HG02678 (cell line): Measurements from ENCODE around the gene C1QA.
"Not testable (repeated sequence)": the region's sequence is repeated elsewhere in the genome, so short reads cannot be mapped to it uniquely, and the experiment has no call there.

ENCODE experiments used
- ATAC-seq: cut with Tn5 transposase; IDR thresholded peaks from one replicate; pipeline ENCODE4 v1.9.1; 2021; ENCODE audit warnings: mild to moderate bottlenecking, moderate library complexity; ENCODE audit not compliant: unreplicated experiment

C1QA gene

DNA sequence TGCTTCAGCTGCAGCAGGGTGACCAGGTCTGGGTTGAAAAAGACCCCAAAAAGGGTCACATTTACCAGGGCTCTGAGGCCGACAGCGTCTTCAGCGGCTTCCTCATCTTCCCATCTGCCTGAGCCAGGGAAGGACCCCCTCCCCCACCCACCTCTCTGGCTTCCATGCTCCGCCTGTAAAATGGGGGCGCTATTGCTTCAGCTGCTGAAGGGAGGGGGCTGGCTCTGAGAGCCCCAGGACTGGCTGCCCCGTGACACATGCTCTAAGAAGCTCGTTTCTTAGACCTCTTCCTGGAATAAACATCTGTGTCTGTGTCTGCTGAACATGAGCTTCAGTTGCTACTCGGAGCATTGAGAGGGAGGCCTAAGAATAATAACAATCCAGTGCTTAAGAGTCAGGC lies 2.9 kb downstream of the C1QA start:
- ATAC-seq = no peak

DNA sequence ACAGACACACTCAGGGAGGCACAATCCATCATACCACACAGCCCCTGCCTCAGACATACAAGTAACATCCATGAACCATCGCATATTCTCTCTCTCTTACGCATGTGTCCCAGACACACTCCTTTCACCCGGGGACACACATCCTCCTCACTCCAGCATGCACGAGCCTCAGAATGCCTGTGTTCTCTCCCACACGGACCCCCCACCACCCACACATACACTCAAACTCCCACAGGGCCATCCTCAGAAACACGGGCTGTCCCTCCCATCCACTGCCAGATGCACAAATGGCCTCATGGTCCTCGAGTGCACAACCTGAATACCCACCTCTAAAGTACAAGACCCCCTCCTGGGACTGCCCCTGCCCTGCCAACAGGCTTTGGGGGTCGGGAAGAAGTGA lies 4.8 kb downstream of the C1QA start:
- no peak for ATAC-seq

DNA sequence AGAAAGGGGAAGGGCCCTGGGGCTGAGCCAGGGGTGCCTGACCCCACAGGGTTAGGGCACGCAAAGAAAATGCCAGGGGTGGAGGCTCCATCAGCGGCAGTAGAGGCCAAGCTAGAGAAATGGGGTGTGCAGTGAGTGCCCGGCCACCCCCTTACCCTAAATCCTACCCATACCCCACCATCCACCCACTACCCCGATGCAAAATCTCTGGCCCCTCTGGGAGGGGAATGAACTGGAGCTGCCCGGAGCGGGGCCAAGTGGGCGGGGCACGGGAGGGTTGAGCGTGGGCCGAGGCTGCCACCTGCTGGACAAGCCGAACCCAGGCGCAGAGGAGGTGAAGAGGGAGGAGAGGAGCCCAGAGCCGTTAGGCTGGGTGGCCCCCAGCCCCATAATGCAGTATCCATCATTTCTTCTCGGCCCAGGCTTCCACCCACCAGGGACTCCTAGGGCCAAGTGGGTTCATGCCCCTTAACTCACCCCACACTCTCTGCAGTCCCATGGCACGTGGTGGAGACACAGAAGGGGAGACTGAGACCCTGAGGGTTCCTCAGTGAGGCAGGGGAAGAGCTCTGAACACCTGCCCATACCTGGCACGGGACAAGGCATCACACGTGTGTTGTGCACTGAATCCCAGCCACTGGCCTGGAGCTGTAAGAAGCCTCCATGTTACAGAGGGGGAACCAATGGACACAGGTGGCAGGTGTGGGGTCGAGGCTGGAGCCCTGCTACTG lies 5.6 kb downstream of the C1QA start:
- ATAC-seq = no peak

DNA sequence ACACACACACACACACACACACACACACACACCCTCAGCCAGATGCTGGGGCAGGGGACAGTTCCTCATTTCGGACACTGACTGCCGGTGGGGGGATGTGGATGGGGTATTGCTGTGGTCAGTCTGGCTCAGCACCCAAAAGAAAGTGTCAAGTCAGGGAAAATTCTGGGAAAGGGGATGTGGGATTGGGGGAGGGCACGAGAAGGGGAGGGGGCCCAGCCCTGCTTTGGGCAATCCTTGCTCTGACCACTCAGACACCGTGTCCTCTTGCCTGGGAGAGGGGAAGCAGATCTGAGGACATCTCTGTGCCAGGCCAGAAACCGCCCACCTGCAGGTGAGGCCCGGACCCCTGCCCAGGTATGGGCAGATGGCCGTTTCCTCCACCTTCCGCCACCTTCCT lies 7.0 kb downstream of the C1QA start, which contains the start of gene C1QC:
C1QC (plus strand) TSS at position 253 of the 400 bp plus-strand sequence. CDS start 391 bp downstream, outside the sequence.
- no peak for ATAC-seq

DNA sequence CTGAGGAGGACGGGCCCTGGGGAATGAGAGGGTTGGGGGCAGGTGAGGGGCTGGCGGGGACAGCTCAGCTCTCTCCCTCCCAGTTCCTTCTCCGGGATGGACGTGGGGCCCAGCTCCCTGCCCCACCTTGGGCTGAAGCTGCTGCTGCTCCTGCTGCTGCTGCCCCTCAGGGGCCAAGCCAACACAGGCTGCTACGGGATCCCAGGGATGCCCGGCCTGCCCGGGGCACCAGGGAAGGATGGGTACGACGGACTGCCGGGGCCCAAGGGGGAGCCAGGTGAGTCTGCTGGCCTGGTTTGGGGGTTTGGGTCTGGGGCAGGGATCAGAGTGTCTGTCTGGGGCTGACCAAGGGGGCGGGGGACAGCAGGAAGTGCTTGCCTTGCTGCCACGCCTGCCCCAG lies 7.5 kb downstream of the C1QA start:
- no peak for ATAC-seq

DNA sequence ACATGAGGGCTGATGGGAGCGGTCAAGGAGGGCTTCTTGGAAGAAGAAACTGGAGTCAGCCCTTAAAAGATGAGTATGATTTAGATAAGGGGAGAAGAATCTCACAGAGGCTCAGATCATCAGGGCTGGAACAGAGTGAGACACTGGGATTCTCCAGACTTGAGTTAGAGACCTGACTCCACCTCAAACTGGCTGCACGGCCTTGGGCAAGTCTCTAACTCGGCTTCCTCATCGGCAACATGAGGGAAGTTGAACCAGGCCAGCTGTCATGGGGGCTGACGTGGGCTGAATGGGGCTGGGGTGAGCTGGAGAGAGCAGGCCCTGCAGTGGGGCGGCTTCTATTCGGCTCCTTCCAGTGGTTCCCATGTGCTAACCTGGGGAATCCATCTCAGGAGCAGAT lies 9.5 kb downstream of the C1QA start:
- no peak for ATAC-seq

DNA sequence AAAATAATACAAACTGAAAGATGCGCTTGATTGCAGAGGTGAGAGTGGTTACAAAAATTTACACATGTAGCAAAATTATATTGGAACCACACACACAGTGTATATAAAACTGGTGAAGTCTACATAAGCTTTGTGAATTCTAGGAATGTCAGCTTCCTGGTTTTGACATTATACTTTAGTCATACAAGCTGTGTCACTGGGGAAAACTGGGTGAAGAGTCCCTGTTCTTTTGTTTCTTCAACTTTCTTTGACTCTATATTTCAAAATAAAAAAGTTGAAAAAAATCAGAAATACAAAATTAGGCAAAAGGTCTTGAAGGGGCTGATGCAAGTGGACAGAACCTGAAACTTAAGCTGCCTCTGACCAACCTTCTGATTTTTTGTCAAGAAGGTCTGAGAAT lies 10.0 kb downstream of the C1QA start:
- no peak for ATAC-seq

DNA sequence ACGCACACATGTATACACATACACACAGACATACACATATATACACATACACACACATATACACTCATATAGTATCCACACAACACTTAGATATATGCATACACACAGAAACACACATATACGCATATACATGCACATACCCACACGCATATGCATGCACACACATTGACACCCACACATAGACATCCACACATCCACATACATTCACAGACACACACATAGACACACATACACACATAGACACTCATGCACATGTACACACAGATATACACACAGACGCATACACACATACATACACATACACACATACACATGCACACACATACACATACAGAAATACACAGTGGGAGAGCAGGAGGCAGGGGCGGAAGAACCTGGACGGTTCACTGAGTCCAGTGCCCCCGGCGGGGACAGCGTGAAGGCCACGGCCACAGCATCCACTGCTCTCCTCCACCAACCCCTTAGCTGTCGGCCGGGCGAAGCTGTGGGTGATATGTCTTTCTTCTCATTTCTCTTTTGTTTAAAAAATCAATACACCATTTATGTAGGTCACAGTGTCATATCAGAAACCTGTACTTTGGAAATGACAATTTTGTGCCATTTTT lies 13.8 kb downstream of the C1QA start:
- ATAC-seq = no peak

DNA sequence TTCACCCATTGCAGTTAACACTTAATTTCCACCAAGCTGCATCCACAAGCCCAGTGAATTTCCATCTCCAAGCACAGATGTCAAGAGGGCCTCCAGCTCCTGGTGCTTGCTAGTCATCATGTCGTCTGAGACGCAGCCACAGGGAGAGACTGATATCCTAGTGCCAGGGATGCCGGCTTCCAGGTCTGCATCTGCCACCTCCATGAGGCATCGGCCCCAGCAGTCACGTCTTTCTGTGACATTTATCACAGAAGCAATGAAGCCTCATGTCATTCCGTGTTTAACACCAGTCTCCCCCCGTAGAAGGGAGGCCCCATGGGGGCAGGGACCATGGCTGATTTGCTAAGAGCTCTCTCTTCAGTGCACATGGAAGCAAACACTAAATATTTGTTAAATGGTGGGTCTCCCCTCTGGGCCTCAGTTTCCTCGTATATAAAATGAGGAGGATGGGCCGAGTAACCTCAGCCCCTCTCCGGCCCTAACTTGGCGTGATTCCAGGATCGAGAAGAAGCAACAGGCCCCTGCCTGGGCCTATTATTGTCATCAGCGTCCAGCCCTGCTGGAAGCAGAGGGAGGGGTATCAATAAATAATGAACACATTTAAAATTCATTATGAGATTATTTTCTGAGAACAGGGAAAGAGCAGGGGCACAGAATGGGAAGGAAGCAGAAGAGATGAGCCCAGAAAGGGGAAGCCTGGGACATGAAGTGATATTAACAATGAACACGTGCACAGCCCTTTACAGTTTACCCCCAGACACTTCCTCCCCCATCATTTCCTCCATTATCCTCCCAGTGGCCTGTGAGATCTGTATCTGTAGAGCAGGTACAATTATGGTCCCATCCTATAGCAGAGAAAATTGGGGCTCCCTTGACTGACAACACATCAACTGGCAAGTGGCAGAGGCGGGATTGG lies 15.8 kb downstream of the C1QA start:
- ATAC-seq = no peak

DNA sequence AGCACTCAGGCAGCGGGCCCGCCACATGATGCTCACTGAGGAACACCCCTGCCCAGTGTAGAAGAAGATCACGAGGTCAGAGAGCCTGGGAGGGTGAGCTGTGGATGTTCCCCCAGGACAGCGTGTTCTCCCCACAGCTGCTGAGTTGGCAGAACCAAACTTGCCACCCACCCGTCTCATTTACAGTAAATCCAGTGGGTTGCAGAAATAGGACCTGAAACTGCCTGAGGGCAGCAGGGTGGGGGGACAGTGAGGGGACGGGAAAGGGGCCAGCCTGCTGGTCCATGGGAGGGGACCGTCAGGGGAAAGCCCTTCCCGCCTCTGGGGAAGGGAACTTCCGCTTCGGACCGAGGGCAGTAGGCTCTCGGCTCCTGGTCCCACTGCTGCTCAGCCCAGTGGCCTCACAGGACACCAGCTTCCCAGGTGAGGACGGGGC lies 16.5 kb downstream of the C1QA start, which contains the start of gene C1QB:
C1QB (plus strand) TSS at position 356 of the 436 bp plus-strand sequence. CDS start 6,227 bp downstream, outside the sequence.
- no peak for ATAC-seq

DNA sequence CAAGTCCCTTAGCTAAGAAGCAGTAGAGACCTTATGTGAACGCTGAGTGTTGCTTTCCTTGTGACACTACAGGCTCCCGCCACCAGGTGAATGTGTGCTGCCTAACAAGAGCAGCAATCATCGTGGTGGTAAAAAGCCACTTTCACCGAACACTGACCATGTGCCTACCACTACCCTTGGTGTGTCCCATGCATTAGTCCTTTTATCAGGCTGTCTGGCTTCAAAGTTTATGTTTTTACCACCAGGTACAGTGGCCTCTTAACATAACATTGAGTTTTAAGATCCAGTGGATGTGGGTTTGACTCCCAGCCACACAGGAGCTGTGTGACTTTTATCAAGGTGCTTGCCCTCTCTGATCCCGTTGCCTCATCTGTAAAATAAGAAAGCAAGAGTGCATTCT lies 18.3 kb downstream of the C1QA start:
- ATAC-seq = no peak

DNA sequence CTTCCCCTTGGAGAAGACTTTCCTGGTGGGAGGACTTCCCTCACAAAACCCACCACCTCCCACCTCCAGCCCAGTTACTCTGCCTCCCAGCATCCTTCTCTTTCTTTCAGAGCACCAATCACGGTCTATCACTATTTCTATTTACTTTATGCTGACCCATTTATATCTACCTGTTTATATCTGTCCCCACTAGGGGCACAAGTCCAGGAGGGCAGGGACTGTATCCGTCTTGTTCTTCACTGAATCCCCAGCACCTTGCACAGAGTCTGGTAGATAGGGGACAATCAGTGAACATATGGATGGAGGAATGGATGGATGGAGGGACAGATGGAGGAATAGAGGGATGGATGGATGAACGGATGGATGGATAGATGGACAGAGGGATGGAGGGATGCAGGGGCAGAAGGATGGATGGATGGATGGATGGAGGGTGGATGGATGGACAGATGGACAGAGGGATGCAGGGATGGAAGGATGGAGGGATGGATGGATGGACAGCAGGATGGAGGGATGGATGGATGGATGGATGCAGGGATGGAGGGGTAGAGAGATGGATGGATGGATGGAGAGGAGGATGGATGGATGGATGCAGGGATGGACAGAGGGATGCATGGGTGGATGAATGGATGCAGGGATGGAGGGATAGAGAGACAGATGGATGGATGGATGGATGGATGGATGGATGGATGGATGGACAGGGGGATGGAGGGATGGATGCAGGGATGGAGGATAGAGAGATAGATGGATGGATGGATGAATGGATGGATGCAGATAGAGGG lies 22.1 kb downstream of the C1QA start:
- no peak for ATAC-seq

DNA sequence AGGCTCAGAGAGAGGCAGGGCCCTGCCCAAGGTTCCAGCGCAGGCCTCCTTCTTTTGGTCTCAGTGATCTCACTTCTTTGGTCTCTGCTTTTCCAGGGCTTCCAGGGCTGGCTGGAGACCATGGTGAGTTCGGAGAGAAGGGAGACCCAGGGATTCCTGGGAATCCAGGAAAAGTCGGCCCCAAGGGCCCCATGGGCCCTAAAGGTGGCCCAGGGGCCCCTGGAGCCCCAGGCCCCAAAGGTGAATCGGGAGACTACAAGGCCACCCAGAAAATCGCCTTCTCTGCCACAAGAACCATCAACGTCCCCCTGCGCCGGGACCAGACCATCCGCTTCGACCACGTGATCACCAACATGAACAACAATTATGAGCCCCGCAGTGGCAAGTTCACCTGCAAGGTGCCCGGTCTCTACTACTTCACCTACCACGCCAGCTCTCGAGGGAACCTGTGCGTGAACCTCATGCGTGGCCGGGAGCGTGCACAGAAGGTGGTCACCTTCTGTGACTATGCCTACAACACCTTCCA lies 24.4 kb downstream of the C1QA start:
- ATAC-seq = no peak

DNA sequence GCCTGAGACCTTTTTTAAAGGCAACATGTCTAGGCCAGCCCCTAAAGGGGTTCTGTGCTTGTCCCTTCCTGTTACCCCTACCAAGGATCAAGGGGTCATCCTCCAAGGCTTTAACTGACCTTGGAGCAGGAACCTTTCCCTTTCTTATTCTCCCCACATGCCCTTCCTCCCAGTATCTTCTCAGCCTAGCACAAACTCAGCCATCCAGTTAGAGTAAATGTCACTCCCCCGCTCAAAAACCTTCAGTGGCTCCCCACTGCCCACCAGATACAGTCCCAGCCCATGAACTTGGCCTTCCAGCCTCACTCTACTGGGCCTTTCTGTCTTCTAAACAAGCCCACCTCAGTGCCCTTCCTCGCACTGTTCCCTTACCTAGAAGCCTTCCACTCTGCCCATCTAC lies 25.5 kb downstream of the C1QA start:
- no peak for ATAC-seq

DNA sequence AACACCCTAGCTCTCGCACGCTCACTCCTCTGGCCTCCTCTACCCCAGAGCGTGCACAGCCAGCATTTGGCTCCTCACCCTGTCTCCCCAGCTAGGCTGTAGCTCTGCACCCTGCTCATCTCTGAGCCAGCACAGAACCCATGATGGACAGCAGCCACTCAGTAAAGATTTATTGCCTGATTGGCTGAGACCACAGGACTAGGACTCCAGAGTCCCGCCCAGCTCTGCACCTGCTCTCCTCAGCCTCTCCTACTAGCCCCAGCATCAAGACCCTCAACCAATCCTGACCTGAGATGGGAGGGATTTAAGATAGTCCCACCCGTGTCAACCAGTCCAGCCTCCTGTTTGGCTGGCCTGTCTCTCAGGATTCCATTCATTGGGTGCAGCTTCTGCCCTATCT lies 25.9 kb downstream of the C1QA start:
- ATAC-seq = no peak

DNA sequence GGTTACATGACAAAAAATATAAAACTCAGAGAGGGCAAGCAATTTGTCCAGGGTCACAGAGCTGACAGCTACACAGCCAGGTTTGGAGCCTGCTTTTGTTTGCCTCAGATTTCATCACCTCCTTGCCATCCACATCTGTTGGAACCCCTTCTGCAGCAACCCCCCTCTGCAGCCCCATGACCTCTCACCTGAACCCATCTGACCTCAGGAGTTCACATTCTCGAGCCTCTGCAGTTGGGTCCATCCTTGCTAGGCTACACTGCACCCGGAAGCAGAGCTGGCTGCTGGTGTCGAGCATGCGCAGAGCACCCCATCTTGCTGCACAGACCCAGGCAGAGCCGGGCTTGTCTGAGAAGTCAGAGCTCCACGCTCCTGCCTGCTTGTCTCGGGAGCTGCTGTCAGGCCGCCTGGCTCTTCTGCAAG lies 26.6 kb downstream of the C1QA start:
- no peak for ATAC-seq

DNA sequence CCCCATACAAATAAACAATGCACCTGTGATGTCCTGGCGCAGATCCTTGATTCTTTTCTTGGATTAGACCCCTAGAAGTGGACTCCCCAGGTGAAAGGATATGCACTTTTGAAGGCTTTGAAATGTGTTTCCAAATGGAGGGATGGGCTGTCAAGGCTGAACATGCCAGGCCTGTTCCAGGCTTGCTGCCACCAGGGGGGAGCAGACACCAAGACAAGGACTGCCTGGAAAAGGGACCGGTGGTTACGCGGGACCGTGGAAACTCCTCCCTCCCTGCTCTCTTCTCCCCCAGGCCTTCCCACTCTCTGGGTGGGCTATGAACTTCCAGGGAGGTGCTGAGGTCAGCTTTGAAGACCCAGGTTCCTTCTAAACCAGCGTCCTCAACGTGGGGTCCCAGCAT lies 29.3 kb downstream of the C1QA start:
- no peak for ATAC-seq

DNA sequence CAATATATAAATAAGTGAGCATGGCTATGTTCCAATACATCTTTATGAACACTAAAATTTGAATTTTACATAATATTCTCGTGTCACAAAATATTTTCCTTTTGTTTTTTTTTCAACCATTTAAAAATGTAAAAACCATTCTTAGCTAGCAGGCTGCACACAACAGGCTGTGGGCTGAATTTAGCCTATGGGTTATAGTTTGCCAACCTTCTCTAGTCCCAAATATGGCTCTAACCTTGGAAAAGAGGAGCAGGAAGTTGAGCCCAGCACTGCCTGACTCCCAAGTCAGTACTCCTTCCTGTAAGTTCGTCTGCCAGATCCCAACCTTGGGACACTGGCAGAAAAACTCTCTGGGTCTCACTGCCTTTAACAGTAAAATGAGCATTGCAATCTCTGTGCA lies 30.0 kb downstream of the C1QA start:
- no peak for ATAC-seq

DNA sequence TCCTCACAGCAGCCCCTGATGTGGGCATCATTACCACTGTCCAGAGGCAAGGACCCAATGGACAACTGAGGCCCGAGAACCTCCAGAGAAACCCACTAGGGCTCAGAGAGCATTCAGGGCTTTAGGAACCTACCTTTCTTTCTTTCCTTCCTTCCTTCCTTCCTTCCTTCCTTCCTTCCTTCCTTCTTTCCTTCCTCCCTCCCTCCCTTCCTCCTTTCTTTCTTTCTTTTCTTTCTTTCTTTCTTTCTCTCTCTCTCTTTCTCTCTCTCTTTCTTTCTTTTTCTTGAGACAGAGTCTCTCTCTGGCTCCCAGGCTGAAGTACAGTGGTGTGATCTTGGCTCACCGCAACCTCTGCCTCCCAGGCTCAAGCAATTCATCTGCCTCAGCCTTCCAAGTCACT lies 32.4 kb downstream of the C1QA start:
- not testable (repeated sequence) for ATAC-seq

DNA sequence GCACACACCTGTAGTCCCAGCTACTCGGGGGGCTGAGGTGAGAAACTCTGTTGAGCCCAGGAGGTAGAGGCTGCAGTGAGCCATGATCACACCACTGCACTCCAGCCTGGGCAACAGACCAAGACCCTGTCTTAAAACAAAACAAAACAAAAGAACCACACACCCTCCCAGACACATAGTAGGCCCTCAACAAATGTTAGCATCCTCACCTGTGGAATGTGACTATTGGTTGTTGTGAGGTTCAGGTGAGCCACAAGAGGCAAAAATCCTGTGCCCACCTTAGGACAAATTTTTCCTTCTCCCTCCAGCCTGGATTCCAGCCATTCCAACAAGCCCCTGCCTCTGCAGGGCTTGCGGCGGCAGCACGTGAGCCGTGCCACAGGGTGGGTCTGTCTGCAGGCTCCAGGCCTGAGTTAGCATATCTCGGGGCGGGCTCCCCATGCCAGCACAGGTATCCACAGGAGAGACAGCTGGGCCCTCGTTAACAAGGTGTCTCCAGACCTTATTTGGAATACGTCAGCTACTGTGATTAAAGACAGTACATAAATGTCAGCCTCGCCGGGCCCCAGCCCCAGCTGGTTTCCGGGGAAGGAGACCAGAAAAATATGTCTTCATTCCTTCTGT lies 34.0 kb downstream of the C1QA start:
- ATAC-seq = no peak
